Prostate gland (tissue), 2 donors: ENCODE measurements around the gene CRADD.

Source experiments
- CTCF ChIP-seq, 4 experiments: fragments of 200-600 bp in 2 of 4; fragments of 450-650 bp in 2 of 4; sonication (generic) in 2 of 4; IDR thresholded peaks; 1 replicate in 3 of 4; 2 replicates in 1 of 4; pipeline ENCODE4 v1.5.1; 2016 to 2019; ENCODE audit warnings: antibody characterized with exemption in 4 of 4, mild to moderate bottlenecking in 2 of 4, moderate library complexity in 2 of 4
- POLR2A ChIP-seq: fragments of 450-650 bp; IDR thresholded peaks from one replicate; pipeline ENCODE4 v1.6.1; 2016; ENCODE audit warnings: antibody characterized with exemption, mild to moderate bottlenecking
- POLR2AphosphoS5 ChIP-seq: sonication (generic); formaldehyde crosslinking; IDR thresholded peaks from one replicate; pipeline ENCODE4 v1.6.1; 2017; ENCODE audit warnings: antibody characterized with exemption

GRCh38 chr12:93860668-93861373, 183.6 kb downstream of the CRADD start:
- no peak for TF ChIP-seq CTCF (IDR thresholded peaks at IDR 0.05)
- no peak for TF ChIP-seq POLR2A
- TF ChIP-seq POLR2AphosphoS5 = no peak
